Measurements from ENCODE around the gene RAB25.

The RAB25 gene

DNA sequence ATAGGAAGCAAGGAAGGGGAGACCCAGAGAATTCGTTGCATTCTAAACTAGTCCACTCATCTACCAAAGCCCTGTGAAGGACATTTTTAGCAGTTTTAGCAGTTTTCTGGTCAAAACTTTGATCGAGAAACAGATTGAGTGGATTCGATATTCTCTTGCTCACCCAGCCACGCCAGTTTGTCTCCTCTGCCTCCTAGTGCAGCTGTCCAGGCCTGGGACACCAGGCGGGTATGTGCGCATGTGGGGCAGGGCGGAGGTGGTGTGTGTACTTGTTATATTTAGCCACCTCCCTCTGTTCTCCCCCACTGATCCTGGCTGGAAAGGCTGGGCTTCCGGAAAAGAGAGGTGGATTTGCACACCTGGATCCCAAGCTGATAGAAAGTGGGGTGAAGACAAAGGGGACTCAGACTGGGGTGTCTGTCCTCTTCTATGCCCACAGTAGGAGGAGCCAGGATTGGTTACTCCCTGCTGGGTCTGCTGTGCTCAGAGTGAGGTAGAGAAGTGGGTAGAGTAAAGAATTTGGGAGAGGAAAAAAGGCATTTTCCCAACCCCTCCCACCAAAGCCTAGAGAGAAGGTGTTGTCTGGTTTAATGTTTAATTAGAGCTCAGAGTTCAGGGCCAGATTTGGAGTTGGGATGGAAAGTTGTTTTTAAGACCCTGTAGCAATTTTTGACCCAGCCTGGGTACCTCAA, 57.4 kb downstream of the RAB25 start:
- Histone ChIP-seq H2AFZ (ENCODE audit: low read depth, low read length, severe bottlenecking) (no peak overlapping the region), H3K9ac (ENCODE audit: low read length) (no peak overlapping the region), H3K9me2 (replicated peaks; ENCODE audit: insufficient read depth, low read length) (no peaks in the 10 kb centered on the region), H3K4me2 (ENCODE audit: low read depth, low read length, poor library complexity, severe bottlenecking) (no peak overlapping the region), H3F3A (ENCODE audit: insufficient read depth) (no peaks in the 10 kb centered on the region), H3K79me2 (ENCODE audit: insufficient read depth, low read length) (no peaks in the 10 kb centered on the region), H3K4me3 (ENCODE audit: insufficient read depth, low read length, poor library complexity, severe bottlenecking) (no peak overlapping the region), H4K20me1 (ENCODE audit: low read depth, low read length) (no peaks in the 10 kb centered on the region), H3K27ac (ENCODE audit: low read depth, low read length) (no peak overlapping the region), H3K36me3 (ENCODE audit: low read length) (no peaks in the 10 kb centered on the region), H3K9me3 (ENCODE audit: insufficient read depth, low read length) (no peaks in the 10 kb centered on the region), H3K27me3 (ENCODE audit: low read length) (no peaks in the 10 kb centered on the region)
- TF ChIP-seq EZH2phosphoT487 (conservative IDR thresholded peaks at IDR 0.05; ENCODE audit: low read length) = no peak
- TF ChIP-seq, protein P1, sequence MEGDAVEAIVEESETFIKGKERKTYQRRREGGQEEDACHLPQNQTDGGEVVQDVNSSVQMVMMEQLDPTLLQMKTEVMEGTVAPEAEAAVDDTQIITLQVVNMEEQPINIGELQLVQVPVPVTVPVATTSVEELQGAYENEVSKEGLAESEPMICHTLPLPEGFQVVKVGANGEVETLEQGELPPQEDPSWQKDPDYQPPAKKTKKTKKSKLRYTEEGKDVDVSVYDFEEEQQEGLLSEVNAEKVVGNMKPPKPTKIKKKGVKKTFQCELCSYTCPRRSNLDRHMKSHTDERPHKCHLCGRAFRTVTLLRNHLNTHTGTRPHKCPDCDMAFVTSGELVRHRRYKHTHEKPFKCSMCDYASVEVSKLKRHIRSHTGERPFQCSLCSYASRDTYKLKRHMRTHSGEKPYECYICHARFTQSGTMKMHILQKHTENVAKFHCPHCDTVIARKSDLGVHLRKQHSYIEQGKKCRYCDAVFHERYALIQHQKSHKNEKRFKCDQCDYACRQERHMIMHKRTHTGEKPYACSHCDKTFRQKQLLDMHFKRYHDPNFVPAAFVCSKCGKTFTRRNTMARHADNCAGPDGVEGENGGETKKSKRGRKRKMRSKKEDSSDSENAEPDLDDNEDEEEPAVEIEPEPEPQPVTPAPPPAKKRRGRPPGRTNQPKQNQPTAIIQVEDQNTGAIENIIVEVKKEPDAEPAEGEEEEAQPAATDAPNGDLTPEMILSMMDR (IDR thresholded peaks at IDR 0.05; ENCODE audit: insufficient read depth, low read length, poor library complexity, severe bottlenecking) = no peak

DNA sequence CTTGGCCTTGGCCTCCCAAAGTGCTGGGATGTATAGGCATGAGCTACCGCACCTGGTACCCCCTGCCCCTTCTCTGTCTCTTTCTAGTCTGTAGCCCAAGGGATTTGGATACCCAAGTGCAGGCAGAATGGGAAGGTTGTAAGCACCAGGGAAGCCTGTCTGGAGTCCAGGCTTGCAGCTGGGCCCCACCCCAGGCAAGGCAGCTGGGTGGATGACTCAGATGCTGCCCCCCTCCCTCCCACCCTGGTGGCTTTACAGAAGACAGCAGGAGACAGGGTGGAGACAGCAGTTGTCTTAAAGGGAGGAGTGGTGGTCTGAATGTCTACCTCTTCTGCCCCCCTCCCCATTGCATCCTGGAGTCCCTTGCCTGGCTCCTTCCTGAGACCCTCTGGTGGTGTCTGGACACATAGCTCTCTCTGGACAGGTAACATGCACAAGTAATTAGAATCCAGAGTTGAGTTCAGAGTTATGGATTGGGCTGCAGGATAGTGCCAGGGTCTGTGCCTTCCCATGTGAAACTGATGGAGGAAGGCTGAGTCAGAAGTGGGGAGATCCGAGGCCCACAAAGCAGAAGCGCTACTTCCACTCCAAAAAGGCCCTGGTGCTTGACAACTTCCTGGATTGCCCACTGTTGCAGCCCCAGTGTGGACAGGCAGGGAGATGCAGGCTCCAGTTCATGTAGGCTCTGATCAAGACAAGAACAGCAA, 58.7 kb downstream of the RAB25 start:
- no peak overlapping the region for H2AFZ ChIP-seq (ENCODE audit: low read depth, low read length, severe bottlenecking)
- H3K27ac ChIP-seq (ENCODE audit: low read depth, low read length) = no peak overlapping the region
- H3K4me3 ChIP-seq (ENCODE audit: insufficient read depth, low read length, poor library complexity, severe bottlenecking) = no peak overlapping the region
- H3K9me3 ChIP-seq (ENCODE audit: insufficient read depth, low read length) = no peaks in the 10 kb centered on the region
- H3K36me3 ChIP-seq (ENCODE audit: low read length) = no peaks in the 10 kb centered on the region
- TF ChIP-seq EZH2phosphoT487 (conservative IDR thresholded peaks at IDR 0.05; ENCODE audit: low read length) = no peak
- TF ChIP-seq, protein P1 (IDR thresholded peaks at IDR 0.05; ENCODE audit: insufficient read depth, low read length, poor library complexity, severe bottlenecking) = no peak
- H3K9me2 ChIP-seq (replicated peaks; ENCODE audit: insufficient read depth, low read length) = no peaks in the 10 kb centered on the region
- no peaks in the 10 kb centered on the region for H4K20me1 ChIP-seq (ENCODE audit: low read depth, low read length)
- no peaks in the 10 kb centered on the region for H3F3A ChIP-seq (ENCODE audit: insufficient read depth)
- H3K27me3 ChIP-seq (ENCODE audit: low read length) = no peaks in the 10 kb centered on the region
- H3K79me2 ChIP-seq (ENCODE audit: insufficient read depth, low read length) = no peaks in the 10 kb centered on the region
- no peak overlapping the region for H3K9ac ChIP-seq (ENCODE audit: low read length)
- no peak overlapping the region for H3K4me2 ChIP-seq (ENCODE audit: low read depth, low read length, poor library complexity, severe bottlenecking)
